Effector memory CD4-positive, alpha-beta T cell (primary cell): ENCODE results near the gene OCSTAMP.

Experiments
- DNase-seq, 3 donors: peaks; one replicate each; pipeline ENCODE4 v3.0.0-alpha.2; 2020
- H3K27ac ChIP-seq: 2 replicates; pipeline ENCODE4 v1.7.0; 2013; ENCODE audit warnings: mild to moderate bottlenecking, low read length, moderate library complexity; ENCODE audit not compliant: insufficient read depth, poor library complexity, severe bottlenecking
- H3K27me3 ChIP-seq: replicated peaks from 2 replicates; pipeline ENCODE4 v1.7.0; 2013; ENCODE audit warnings: mild to moderate bottlenecking, low read length; ENCODE audit not compliant: insufficient read depth, control insufficient read depth, poor library complexity, severe bottlenecking
- H3K36me3 ChIP-seq: 2 replicates; pipeline ENCODE4 v1.7.0; 2013; ENCODE audit warnings: mild to moderate bottlenecking, low read length, moderate library complexity; ENCODE audit not compliant: control insufficient read depth, insufficient read depth
- H3K4me1 ChIP-seq: 2 replicates; pipeline ENCODE4 v1.7.0; 2013; ENCODE audit warnings: low read length, mild to moderate bottlenecking; ENCODE audit not compliant: control insufficient read depth, insufficient read depth, poor library complexity, severe bottlenecking
- H3K4me3 ChIP-seq: 2 replicates; pipeline ENCODE4 v1.7.0; 2013; ENCODE audit warnings: low read length, low read depth, mild to moderate bottlenecking; ENCODE audit not compliant: insufficient read depth, poor library complexity, severe bottlenecking
- H3K9me3 ChIP-seq: 2 replicates; pipeline ENCODE4 v1.7.0; 2013; ENCODE audit warnings: mild to moderate bottlenecking, low read length, moderate library complexity; ENCODE audit not compliant: control insufficient read depth
- total RNA-seq, 3 donors: gene quantifications; one replicate each; lab custom pipeline; 2026; lab: John Stamatoyannopoulos, UW

Gene OCSTAMP, protein sequence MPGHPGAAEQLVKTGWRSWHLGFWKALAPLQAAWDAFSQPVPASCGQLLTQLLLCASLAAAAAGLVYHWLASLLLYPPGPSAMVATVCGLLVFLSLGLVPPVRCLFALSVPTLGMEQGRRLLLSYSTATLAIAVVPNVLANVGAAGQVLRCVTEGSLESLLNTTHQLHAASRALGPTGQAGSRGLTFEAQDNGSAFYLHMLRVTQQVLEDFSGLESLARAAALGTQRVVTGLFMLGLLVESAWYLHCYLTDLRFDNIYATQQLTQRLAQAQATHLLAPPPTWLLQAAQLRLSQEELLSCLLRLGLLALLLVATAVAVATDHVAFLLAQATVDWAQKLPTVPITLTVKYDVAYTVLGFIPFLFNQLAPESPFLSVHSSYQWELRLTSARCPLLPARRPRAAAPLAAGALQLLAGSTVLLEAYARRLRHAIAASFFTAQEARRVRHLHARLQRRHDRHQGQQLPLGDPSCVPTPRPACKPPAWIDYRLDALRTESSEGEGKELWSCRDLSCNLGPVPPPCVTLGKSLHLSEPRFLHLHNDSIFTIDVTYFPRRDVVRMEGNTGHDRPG
- total RNA-seq: 0 reads per million in 3 donors

DNA sequence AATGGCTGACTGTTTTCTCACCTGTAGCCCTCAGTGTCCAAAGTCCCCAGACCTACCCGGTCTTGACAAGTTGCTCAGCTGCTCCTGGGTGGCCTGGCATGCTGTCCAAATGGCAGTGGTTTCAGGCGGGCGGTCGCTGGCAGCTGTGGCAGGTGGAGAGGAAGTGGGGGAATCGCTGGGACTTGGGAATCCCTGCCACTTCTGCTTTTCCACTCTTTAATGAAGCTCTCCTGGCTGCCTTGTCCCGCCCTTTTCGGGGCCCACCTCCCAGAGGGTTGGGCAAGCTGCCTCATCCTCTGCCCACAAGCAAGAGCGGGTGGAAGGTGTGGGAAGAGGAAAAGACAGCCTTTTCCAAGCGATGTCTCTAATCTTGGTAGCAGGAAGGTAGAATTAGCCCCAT is at the start of gene OCSTAMP:
Gene OCSTAMP (minus strand): TSS at position 194 of the 400 bp plus-strand sequence. CDS start 94 bp downstream, at position 100.
- no peak within 1 kb of the TSS for H3K4me3 ChIP-seq
- H3K36me3 ChIP-seq: no peaks in the 10 kb centered on the region
- peaks cover 9% of the 10 kb centered on the region for H3K4me1 ChIP-seq
- DNase-seq: no peak
- H3K27me3 ChIP-seq: no peaks in the 10 kb centered on the region
- H3K27ac ChIP-seq: no peak within 1 kb of the TSS
- no peaks in the 10 kb centered on the region for H3K9me3 ChIP-seq

DNA sequence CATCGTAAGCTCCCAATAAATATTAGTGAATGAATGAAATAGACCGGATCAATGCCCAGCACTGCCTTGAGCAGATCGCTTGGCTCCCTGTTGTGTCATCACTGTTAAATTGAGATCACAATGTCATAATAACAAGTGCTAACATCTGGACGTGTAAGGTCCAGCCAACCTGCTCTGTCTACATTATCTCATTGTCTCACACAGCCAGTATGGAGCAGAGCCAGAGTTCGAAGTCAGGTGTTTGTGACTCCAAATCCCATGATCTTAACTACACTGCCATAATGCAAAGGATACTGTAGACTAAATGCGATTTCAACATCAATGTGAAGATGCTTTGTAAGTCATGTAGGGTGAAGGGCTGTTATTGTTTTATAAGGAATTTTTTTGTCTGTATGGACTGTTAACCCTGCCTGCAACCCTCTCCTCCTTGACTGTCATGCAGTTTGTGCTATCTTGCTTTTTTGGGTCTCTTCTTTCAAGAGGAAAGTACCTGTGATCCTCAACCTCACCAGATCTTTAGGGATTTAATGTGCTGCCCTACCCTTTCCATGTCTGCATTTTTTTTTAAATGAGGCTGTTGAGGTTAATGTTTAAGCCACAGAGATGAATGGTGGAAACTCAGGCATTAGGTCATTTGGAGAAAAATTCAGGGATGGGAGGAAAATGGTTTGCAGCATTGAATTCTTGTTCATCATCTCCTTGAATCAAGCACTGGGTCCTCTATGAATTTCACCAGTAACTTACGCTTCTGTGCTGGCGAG is 49.0 kb upstream of the OCSTAMP start:
- DNase-seq: no peak
- no peaks in the 10 kb centered on the region for H3K4me1 ChIP-seq
- no peaks in the 10 kb centered on the region for H3K36me3 ChIP-seq
- no peaks in the 10 kb centered on the region for H3K27me3 ChIP-seq
- H3K27ac ChIP-seq: no peak overlapping the region
- no peaks in the 10 kb centered on the region for H3K9me3 ChIP-seq
- no peak overlapping the region for H3K4me3 ChIP-seq

DNA sequence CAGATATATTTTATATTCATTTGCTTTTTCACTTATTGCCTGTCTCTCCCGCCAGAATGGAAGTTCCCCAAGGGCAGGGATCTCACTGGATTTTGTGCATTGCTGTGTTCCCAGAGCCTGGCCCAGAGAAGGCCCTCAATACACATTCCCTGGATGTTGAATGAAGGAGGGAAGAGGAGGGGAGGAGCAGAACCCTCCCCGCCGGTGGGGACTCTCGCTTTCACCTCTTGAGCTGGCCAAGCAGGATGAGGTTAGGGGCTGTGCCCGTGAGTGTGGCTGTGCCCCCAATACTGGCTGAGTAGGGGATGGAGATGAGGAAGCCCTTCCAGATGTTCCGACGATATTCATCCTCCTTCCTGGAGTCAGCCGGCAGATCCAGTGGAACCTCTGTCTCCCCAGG is 45.5 kb upstream of the OCSTAMP start:
- H3K27ac ChIP-seq: no peak overlapping the region
- H3K4me1 ChIP-seq: no peaks in the 10 kb centered on the region
- no peaks in the 10 kb centered on the region for H3K27me3 ChIP-seq
- no peak for DNase-seq
- no peaks in the 10 kb centered on the region for H3K36me3 ChIP-seq
- H3K9me3 ChIP-seq: no peaks in the 10 kb centered on the region
- H3K4me3 ChIP-seq: no peak overlapping the region

DNA sequence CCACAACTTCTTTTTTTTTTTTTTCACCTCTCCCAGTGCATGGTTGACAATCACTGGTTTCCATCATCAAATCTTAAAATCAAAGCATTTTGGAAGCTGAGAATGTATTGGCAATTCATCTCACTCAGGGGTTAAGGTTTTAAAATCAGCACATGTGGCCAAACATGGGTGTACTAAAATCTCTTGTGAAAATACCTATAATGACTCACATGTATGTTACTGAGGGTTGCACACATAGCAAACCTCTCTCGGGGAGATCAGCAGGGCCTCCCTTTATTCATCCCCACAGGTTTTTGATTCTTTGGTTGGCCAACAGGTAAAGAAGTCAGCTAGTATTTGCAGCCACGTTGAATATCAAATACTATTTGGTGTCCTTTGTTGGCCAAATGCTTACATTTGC is 44.3 kb upstream of the OCSTAMP start:
- Histone ChIP-seq H3K36me3 (no peaks in the 10 kb centered on the region), H3K27ac (no peak overlapping the region), H3K27me3 (no peaks in the 10 kb centered on the region), H3K9me3 (no peaks in the 10 kb centered on the region), H3K4me3 (no peak overlapping the region), H3K4me1 (no peaks in the 10 kb centered on the region)
- no peak for DNase-seq

DNA sequence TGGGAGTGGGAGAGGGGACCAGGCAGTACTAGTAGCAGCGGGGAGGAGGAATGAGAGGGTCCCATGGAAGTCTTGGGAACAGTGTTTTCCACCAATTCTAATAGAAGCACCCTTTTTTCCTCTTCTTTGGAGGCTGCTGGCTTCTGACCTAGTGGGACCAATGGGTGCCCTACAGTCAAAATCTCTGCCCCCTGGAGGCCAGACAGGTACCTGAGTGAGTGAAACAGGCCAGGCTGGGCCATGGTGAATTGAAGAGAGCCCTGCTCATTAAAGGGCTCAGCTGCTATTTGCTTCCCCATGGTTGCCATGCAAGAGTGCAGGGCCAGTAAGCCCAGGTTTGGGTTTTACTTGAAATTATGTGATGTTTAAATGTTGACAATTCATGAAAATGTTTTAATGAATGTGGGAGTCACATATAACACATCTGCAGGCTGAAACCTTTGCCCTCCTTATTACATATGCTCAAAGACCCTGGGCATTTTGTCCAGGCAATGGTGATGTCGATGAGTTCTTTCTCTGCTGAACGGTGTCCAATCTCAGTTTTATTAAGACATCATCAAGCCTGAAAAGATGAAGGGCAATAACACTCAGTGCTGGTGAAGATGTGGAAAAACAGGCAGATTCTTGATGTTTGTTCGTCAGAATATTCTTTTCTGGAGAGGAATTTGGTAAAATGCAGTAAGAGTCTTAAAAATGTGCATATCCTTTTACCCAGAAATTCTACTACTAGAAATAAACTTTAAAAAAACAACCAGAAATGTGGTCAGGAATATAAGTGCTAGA is 42.3 kb upstream of the OCSTAMP start:
- Histone ChIP-seq H3K27ac (no peak overlapping the region), H3K4me1 (no peaks in the 10 kb centered on the region), H3K4me3 (no peak overlapping the region), H3K27me3 (no peaks in the 10 kb centered on the region), H3K9me3 (no peaks in the 10 kb centered on the region), H3K36me3 (no peaks in the 10 kb centered on the region)
- DNase-seq: no peak

DNA sequence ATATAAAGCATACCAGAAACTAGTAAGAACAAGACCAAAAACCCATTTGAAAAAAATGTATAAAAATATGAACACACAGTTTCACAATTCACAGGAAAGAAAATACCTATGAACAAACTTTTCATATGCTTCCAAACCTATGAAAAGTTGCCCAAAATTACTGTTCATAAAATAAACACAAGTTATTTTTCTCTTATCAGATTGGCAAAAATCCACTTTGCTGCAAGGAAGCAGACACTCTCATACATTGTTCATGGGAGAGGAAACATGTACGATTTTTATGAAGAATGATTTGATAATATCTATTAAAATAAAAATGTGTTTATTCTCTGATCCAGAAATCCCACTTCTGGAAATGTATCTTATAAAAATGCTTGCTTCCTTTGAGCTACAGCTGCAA is 40.0 kb upstream of the OCSTAMP start:
- H3K27me3 ChIP-seq: no peaks in the 10 kb centered on the region
- no peak overlapping the region for H3K4me3 ChIP-seq
- no peaks in the 10 kb centered on the region for H3K36me3 ChIP-seq
- DNase-seq: no peak
- no peak overlapping the region for H3K27ac ChIP-seq
- no peaks in the 10 kb centered on the region for H3K4me1 ChIP-seq
- H3K9me3 ChIP-seq: no peaks in the 10 kb centered on the region

DNA sequence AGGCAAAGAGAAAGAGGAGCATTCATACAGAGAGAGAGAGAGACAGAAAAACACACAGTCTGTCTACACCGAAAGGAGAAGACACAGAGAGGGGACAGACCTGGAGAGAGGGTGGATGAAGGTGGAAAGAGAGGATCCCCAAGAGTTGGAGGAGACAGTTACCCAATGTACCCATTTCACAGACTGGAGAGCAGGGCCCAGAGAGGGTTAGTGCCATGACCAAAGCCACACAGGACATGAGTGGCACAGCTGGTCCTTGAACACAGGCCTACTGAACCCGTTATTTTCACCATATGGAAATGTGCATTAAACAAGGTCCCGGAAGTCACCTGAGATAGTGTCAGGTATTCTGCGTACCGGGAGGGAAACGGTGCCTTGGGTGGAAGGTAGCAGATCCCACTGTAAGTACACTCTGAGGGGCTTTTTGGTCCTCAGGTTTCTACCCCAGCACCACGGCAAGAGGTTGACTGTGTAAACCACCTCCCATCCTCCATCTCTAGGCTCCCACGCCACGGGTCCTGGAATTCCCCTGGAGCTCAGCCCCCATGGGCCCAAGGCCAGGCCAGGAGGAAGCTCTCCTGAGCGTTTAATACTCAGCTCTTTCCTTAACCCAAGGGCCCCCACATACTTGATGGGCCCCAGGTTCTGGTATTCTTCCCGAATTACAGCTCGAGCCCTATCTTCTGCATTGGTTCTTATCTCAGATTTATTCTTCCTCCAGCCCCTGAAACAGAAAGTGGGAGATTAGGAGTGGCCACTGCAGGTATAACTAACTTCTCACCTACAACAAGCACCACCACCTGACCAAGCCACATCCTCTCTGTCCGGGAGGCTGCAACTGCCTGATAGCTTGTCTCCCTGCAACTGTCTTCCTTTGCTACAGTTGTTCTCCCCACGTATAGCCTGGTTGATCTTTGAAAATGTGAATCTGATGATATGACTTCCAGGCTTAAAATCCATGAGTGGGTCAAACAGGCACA is 38.4 kb upstream of the OCSTAMP start:
- Histone ChIP-seq H3K9me3 (no peaks in the 10 kb centered on the region), H3K4me3 (no peak overlapping the region), H3K27me3 (no peaks in the 10 kb centered on the region), H3K36me3 (no peaks in the 10 kb centered on the region), H3K4me1 (no peaks in the 10 kb centered on the region), H3K27ac (no peak overlapping the region)
- DNase-seq: no peak

DNA sequence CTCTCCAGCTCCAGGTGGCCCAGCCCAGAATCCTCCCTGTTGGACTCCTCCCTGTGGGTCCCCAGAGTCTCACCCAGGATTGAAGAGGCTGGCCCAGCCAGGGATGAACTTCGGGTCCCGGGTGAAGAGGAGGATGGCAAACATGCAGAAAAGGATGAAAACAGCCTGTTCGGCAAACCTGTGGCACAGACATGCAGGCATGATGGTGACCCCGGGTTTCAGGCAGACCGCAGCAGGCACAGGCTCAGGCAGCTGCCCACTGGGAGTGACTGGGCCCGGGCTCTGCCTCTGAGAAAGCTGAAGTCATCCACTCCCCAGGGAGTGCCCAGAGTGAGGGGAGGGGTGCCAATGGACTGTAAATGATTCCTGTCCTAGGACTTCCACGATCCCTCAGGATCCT is 37.5 kb upstream of the OCSTAMP start:
- Histone ChIP-seq H3K27ac (no peak overlapping the region), H3K36me3 (no peaks in the 10 kb centered on the region), H3K9me3 (no peaks in the 10 kb centered on the region), H3K4me3 (no peak overlapping the region), H3K27me3 (no peaks in the 10 kb centered on the region), H3K4me1 (no peaks in the 10 kb centered on the region)
- no peak for DNase-seq

DNA sequence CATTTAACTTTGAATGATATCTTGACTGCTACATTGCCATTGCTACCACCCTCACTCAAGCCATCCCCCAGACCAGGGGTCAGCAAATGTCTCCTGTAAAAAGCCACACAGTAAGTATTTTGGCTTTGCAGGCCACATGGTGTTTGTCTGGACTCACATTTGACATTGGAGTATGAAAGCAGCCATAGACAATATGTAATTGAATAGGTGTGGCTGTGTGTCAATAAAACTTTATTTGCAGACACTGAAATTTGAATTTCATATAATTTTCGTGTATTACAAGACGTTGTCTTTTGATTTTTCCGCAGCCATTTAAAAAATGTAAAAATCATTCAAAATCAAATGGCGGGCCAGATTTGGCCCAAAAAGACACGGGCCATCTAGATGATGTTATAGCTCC is 36.3 kb upstream of the OCSTAMP start:
- H3K9me3 ChIP-seq: no peaks in the 10 kb centered on the region
- DNase-seq: no peak
- no peak overlapping the region for H3K4me3 ChIP-seq
- H3K36me3 ChIP-seq: no peaks in the 10 kb centered on the region
- H3K27ac ChIP-seq: no peak overlapping the region
- no peaks in the 10 kb centered on the region for H3K27me3 ChIP-seq
- H3K4me1 ChIP-seq: no peaks in the 10 kb centered on the region
